NCI-H460 (cell line): Measurements from ENCODE around the gene AGMAT. TPM values are rescaled to one million over a fixed set of nuclear protein-coding genes. Genes with fewer than 3 reads are reported as not detected.

Experiments
- DNase-seq: peaks from one replicate; pipeline ENCODE4 v3.0.0-alpha.2; 2016; ENCODE audit warnings: low read depth; ENCODE audit errors: extremely low read depth
- polyA plus RNA-seq: library from polyadenylated mRNA; depleted of rRNA; stranded (reverse); fragments of >200 nt; gene quantifications from 2 replicates; pipeline ENCODE4 v1.2.3, GENCODE V29; 2014; cell fraction: nucleus; rRNA removed
- total RNA-seq: library from RNA; depleted of rRNA; stranded (reverse); fragments of >200 nt; shearing (Covaris generic); gene quantifications from 2 replicates; pipeline ENCODE4 v1.2.3, GENCODE V29; 2014; rRNA removed

AGMAT gene, protein sequence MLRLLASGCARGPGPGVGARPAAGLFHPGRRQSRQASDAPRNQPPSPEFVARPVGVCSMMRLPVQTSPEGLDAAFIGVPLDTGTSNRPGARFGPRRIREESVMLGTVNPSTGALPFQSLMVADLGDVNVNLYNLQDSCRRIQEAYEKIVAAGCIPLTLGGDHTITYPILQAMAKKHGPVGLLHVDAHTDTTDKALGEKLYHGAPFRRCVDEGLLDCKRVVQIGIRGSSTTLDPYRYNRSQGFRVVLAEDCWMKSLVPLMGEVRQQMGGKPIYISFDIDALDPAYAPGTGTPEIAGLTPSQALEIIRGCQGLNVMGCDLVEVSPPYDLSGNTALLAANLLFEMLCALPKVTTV
- 4.0 and 4.2 TPM in 2 replicates for total RNA-seq
- polyA plus RNA-seq, result 7.0 and 7.5 TPM in 2 replicates

DNA sequence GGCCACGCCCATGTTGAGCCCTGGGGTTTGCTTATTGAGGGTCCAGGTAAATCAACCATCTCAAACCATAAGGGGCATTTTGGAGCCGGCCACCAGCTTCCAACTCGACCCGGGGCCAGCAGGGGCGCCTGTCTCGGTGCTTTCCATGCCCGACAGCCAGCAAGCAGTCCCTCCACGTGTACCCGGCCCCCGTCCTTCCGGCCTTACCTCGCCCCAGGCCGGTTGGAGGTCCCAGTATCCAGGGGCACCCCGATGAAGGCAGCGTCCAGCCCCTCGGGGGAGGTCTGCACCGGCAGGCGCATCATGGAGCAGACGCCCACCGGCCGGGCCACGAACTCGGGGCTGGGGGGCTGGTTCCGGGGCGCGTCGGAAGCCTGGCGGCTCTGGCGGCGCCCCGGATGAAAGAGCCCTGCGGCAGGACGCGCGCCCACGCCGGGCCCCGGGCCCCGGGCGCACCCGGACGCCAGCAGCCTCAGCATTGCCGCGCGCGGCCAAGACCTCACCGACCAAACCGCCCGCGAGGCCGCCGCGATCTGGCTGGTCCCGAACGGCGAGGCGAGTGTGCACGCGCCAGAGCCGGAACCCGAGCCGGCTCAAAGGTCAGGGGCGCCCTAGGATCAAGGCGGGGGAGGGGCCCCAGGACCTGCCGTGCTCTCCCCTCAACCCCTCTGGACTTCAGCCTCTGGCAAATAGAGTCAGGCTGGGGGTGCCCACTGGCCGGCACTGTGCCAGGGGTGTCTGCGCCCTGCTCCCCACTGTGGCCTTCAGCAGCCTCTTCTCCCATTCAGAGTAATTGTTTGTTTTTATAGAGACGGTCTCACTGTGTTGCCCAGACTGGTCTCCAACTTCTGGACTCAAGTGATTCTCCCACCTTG, at the start of gene AGMAT:
Gene AGMAT (minus strand): TSS at position 563 of the 875 bp plus-strand sequence. CDS start 84 bp downstream, at position 479.
- DNase-seq, result peak; percentile 23

DNA sequence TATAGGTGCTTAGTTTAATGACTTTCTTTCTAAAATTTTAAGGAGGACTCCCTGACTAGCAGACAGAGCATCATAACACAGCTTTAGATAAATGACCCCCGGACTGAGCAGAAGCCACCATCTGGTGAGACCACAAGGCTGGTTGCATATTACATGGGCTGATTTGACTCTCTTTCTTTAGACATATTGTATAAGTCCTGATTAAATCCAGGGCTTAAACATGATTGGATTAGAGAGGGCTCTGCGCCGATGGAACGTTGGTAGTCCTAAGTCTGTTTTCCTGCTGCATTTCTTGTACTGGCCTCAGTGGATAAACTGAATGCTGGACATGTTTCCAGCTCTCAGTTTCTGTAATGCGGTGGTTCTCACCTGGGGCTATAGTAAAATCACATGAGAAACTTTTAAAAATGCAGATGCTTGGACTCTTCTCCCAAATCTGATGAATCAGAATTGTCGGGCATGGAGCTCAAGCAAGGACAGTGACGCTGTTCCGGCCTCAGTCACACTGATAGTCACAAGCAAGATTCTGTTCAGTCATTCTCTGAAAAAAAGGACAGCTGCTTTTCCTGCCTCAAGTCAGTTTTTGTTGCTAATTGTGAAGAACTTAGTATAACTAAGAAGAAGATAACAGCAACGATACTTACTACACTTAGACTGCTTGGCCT, 49.0 kb upstream of the AGMAT start:
- DNase-seq, result no peak

DNA sequence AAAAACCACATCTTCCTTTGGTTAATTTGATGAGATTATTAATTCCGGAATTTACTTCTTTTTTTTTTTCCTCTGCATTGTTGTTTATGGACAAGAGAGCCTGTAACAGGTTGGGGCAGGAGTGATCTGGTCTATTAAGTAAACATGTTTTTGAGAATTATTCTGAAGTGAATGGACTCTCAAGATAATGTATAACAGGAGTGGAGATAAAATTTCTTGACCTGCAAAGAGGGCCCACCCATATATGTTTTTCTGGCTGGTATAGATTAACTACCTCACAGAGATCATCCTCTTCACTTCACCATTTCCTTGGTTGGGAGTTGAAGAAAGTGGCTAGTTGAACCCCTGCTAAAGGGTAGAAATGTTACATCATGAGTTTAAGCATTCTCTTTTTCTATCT, 43.2 kb upstream of the AGMAT start:
- no peak for DNase-seq

DNA sequence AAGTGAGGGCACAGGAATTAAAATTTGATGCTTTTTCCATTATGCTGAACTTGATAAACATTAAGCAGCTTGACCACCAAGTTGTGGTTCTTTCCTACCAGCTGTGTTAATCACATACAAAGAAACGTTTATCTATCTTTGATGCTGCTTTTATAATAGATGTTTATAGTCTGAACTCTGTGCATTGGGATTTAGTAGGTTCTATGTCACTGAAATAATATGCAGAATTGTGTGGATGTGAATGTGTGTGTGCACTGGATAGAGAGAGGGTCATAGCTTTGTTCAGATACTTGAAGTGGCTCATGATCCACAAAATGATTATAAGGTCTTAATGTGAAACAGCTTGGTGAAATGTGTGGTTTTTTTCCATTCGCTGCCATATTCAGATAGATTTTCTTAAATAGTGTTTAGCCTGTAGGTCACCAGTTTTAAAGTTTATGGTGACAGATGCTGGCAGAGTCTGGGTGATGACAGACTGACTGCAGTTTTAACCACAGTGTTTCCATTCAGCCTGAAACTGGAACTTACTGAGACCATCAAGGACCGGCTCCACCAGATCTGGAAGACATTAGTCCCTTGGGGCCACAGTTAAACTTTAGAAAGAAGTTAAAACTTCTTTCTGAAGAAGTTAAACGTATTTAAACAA, 42.6 kb upstream of the AGMAT start:
- no peak for DNase-seq

DNA sequence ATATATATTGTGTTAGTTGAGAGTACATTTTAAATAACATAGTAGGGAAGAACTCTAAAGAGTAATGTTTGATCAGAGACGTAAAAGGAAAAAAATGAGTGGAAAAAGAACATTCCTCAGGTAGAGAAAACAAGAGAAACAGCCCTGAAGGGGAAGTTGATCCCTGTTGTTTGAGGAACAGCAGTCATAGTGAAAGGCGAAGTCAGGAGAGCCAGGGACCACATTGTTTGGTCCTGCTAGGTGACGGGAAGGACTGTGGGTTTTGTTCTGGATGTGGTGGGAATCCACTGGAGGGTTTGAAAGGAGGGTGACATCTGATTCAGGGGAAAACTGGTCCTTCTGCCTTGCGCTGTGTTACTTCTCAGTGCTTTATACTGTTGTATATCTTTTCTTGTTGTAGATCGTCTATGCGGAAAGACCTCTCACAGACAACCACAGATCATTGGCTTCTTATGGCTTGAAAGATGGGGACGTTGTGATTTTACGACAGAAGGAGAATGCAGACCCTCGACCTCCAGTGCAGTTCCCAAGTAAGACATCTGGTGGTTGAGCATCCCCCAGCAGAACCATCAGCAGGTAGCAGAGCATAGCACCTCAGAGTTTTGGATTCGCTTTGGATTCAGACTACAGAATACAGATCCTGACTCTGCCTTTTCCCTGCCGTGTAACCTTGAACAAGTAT, 41.6 kb upstream of the AGMAT start:
- DNase-seq, result no peak

DNA sequence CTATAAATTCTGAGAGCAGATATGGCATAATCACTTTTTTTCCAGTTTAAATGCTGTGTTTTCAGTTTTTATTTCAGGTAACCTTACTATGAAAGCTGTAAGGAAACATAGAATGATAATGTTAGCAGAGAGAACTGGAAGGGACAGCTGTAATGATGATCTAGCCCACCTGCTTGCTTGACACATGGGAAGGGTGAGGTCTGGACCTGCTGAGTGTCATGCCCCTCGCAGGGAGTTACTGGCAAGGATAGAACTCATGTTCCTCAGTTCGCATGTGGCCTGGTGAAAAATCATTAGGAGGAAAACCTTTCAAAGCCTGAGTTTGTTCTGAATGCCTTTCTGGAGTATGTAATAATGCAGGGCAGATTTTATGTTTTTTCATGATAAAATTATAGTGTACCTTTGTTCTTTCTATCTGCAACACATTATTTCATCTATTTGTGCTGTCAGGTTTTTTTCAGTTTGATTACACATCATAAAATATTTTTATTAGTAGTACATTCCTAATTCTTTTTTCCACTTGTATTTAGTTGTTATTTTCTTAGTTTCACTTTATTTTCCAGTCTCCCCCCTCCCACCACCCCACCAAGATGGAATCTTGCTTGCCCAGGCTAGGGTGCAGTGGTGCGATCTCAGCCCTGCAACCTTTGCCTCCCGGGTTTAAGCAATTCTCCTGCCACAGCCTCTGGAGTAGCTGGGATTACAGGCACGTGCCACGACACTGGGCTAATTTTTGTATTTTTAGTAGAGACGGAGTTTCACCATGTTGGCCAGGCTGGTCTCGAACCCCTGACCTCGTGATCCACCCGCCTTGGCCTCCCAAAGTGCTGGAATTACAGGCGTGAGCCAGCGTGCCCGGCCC, 40.4 kb upstream of the AGMAT start:
- DNase-seq, result no peak

DNA sequence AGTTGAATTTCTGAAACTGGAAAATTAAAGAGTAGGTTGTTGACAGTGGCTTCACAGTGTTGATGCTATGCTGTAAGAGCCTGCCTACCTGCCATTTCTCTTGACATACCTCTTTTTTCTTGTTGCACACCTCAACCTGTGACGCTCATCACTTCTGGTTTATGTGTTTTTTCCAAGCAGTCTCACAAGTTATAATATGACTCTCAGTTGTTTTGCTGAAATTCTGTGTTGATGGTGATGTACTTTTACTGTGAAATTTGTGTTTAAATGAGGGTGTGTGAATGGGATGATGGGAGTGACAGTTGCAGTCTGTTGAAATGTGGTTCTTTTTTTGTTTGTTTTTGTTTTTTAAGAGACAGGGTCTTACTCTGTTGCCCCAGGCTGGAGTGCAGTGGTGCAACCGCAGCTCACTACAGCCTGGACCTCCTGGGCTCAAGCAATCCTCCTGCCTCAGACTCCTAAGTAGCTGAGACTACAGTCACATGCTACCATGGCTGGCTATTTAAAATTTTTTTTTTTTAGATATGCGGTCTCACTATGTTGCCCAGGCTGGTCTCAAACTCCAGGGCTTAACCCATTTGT, 39.4 kb upstream of the AGMAT start:
- DNase-seq, result no peak

DNA sequence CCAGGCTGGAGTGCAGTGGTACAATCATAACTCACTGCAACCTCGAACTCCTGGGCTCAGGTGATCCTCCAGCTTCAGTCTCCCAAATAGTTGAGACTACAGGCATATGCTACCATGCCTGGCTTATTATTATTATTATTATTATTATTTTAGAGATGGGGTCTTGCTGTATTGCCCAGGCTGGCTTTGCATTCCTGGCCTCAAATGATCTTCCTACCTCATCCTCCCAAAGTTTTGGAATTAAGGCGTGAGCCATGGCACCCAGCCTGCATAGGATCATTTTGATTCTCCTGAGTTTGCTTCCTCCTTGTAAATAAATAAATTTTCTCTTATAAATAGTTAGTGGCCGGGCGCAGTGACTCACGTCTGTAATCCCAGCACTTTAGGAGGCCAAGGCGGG, 38.6 kb upstream of the AGMAT start:
- DNase-seq, result no peak

DNA sequence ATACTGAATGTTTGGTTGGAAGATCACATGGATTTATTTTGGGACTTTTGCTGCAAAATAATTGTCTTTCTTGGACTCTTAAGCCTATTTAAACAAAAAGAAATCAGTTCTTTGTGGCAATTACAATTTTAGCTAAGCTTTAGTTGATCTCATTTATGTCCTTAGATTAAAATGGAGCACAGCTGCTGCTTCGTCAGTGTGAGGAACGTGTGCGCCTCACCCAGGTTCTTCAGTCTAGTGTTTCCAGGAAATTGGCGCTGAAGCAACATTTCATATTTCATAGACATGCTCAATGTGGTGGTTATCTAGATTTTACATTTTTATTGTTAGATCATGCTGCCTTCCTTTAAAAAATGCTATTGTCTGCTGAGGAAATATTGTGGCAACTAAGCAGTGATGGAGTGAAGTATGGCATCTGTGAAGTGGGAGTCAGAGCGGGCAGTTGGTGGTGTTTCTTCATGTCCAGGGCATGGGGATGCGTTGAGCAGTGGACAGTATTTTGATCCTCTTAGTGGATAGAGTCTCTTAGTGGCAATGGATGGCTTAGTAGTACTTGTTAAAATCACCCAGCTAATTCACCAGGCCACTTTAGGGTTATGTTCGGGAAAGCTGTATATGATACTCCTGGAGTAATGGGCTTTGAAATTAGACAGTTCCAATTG, 38.0 kb upstream of the AGMAT start:
- no peak for DNase-seq

DNA sequence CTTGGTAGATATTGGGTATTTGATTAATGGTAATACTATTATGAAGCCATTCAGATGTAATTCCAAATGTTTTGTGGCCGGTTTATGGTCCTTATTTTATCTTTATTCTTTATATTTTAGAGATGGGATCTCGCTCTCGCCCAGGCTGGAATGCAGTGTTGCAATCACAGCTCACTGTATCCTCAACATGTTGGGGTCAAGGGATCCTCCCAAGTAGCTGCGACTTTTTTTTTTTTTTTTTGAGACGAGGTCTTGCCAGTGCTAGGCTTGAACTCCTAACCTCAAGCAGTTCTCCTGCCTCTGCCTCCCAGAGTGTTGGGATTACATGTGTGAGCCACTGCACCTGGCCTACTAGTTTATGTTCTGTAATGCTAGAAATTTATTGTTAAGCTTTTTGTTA, 37.1 kb upstream of the AGMAT start:
- no peak for DNase-seq

DNA sequence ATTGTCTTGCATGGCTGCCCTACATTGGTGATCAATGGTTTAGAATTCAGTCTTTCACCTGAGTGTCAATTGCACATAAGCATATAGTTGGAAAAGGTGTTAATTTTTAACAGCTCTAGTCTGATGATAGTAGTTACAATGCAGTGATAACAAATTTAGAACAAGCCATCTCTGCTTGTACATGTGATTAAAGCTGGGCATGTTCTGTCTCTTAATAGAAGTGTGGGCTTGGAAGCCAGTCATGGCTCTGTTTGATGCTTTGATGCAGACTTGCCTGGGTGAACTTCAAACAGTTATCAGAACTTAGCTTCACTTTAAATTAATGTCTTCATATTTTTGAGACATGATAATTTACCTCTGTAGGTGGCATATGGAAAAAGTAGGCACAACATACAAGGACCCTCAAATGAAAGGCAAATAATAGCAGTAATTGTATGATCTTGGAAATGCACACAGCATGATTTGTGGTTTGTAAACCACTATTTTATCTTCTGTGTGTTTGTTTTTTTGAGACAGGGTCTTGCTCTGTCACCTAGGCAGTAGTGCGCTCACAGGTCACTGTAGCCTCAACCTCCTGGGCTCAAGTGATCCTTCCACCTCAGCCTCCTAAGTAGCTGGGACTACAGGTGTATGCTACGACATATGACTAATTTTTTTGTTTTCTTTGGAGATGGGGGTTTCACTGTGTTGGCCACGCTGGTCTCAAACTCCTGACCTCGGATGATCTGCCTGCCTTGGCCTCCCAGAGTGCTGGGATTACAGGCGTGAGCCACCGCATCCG, 36.2 kb upstream of the AGMAT start:
- DNase-seq, result no peak

DNA sequence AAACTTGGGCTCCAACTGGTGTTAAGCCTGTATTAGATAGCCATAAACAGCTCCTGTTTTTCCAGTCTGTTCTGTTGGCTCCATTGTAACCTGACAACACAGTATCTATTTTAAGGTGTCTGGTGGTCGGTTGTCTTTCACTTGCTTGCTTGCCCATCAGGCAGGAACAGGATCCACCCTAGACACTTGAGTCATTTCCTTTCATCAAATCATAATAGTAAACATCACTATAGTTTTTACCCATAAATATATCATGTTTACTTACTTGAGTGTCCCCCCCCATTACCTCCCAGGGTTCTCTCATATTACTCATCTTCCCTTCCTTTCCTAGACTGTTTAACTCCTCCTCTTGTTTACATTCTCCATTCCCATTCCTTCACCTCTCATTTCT, 35.3 kb upstream of the AGMAT start:
- DNase-seq, result no peak

DNA sequence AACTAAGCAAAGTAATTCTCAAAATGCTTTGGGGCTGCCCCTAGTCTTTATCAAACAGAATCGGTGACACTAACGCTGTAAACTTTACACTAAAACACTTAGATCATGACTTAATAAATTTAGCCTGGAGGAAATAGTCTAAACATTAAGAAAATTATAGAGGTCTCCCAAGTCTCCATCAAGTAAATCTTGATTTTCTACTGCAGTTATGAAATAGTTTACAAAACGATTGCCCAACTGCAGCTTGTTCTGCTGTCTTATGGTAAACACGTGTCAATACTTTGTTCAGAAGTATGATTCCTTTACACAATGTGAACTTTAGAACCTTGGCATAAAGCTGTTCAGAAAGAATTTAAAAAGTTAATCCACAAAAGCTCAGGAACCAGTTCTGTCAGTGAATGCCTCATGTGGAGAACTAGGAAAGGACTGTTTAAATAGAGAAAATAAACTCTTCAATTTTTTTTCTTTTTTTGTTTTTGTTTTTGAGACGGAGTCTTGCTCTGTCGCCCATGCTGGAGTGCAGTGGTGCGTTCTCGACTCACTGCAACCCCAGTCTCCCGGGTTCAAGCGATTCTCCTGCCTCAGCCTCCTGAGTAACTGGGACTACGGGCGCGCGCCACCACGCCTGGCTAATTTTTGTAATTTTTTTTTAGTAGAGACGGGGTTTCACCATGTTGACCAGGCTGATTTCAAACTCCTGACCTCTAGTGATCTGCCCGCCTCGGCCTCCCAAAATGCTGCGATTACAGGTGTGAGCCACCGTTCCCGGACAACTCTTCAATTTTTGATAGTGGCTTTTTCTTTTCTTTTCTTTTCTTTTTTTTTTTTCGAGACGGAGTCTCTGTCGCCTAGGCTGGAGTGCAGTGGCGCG, 34.0 kb upstream of the AGMAT start:
- DNase-seq, result no peak

DNA sequence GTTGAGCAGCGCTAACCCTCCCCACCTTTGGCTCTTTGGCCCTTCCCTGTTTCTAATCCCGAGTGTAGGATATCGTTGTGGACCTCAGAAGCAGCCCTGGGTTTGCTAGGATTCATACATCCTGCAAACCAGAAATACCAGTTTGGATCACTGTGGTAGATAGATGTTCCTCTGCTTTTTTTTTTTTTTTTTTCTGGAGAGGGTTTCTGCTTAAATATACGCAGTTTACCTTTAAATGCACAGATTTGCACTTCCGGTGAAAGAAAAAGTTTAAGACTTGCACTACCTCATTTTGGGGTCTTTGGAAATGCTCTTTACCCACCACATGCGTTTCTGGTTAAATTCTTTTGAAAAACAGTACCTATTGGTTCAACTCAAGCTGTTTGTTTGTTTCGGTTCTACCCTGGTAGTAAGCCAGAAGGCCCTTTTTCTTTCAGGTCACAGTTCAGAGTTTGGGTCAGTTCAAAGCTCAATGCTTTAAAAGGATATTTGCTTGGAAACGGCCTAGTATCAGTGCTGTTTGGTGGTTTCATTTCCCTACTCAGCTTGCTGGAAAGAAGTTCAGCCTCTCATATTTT, 33.3 kb upstream of the AGMAT start:
- DNase-seq, result no peak

DNA sequence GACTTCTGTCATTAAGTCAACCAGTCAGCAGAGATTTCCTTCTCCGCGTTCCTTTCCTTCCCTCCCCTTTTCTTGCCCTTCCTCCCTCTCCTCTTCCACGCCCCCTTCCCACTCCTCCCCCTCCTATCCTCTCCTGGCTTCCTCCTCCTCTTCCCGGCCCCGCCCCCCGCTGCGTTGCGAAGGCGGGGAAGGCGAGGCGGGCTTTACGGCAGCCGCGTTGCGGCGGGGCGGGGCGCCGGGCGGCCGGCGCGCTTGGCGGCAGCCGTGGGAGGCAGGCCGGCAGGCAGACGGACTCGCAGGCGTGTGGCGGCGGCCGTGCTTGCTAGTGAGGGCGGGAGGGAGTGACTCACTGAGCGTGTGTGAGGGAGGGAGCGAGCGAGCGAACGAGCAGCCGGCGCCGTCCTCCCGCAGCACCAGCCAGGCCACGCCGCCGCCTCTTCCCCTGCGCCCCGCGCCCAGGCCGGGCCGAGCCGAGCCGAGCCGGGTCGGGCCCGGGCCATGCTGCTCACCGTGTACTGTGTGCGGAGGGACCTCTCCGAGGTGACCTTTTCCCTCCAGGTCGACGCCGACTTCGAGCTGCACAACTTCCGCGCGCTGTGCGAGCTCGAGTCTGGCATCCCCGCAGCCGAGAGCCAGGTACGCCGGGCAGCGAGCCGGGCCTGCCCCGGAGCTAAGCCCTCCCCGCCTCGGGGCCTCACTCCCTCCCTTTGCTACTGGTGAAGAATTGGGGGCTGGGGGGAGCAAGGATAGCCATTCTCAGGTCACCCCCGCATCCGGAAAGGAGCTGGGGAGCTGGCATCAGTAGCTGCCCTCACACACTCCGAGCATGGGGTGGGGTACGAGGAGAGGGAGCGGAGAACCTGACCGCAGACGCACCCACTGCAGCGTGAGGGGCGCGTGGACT, 32.6 kb upstream of the AGMAT start, which contains the start of gene DDI2:
Gene DDI2 (plus strand): TSS at position 286 of the 904 bp plus-strand sequence. CDS start 213 bp downstream, at position 499.
- peak; percentile 96 for DNase-seq
